ENCODE data around the gene GNLY.

The GNLY gene

GRCh38 chr2:85684806-85685205, 9.4 kb upstream of the GNLY start:
- no peak for DNase-seq (ENCODE audit: low spot score)

GRCh38 chr2:85690932-85691331, 3.2 kb upstream of the GNLY start:
- no peak for DNase-seq (ENCODE audit: low spot score)

DNA sequence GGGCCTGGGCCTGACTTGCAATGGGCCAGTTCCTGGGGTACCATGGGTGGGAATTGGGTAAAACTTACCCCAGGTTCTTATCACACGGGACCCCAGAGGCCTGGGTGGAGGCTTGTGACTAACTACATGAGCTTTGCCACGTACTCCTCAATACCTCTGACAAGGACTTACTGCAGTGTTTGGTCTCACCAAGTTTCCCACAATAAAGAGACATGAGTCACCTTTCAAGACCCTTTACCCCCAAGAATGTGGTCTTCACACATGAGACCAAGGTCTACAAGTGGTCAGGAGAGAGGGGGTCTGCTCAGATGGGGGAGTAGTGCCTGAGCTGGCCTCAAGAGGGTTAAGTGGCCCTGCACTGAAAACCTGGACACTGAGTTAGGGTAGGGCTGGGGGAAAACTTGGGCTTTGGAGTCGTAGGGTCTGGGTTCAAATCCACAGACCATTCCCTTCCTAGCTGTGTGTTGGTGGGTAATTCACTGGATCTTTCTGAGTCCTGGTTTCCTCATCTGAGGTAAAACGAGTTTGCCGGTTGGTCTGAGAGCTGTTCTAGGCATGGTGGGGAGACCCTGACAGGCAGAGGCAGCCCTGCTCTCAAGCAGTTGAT, 2.0 kb upstream of the GNLY start:
- DNase-seq (ENCODE audit: low spot score): no peak

DNA sequence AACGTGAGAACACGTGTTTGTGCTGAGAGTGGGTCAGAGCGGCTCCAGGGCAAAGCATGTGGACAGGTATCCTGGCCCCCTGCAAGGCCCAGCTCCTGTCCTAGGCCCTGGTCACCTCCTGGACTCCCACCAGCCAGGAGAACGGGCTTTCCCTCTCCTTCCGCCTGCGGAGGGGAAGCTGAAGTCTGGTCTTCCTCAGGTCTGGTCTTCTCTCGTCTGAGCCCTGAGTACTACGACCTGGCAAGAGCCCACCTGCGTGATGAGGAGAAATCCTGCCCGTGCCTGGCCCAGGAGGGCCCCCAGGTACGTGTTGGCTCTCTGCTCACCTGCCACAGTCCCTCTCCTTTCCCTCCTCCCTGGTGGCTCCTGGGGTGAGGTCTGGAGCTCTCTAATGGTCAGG, 963 bp downstream of the GNLY start:
- no peak for DNase-seq (ENCODE audit: low spot score)

- DNase-seq (ENCODE audit: low spot score): no peak
Measured at GRCh38 chr2:85695691-85696668, 1.8 kb downstream of the GNLY start.

DNA sequence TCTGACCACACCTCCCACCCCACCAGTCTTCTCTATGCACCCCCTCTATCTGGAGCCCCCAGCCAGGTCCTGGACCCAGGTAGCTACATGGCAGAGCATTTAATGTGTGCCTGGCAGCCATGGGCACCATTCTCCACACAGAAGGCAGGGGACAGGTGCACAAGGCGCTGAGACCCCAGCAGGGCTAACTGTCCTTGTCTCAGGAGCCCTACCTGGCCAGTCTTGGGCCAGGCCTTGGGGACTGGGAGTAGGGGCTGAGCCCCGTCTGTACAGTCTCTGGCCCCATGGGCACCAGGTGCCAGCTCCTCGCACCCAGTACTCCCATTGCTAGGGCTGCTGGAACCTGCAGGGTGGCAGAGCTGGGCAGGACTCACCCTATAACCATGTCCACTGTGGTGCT, 2.9 kb downstream of the GNLY start:
- no peak for DNase-seq (ENCODE audit: low spot score)

GRCh38 chr2:85697716-85698115, 3.6 kb downstream of the GNLY start:
- DNase-seq (ENCODE audit: low spot score): no peak

GRCh38 chr2:85698184-85698879, 4.2 kb downstream of the GNLY start:
- DNase-seq (ENCODE audit: low spot score): no peak

GRCh38 chr2:85698880-85699254, 4.7 kb downstream of the GNLY start:
- no peak for DNase-seq (ENCODE audit: low spot score)

DNA sequence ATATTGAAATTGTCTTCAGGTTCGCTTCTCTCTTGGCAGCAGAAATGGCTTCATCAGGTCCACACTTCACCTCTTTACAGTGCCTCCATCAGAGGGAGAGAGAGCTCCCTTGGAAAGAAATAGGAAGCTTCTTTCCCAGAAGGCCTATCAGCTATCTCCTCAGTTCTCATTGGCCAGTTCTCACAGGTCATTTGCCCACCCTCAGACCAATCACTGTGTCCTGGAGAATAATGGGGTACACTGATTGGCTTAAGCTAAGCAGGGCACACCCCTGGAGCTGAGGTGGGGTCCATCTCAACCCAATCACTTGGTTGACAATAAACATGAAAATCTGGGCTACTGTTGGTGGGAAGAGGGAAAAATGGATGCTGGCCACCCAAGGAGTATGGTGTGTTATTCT, 5.2 kb downstream of the GNLY start:
- no peak for DNase-seq (ENCODE audit: low spot score)

- DNase-seq (ENCODE audit: low spot score): peak; percentile 40
Measured at GRCh38 chr2:85702172-85702571, 8.0 kb downstream of the GNLY start.

- DNase-seq (ENCODE audit: low spot score): no peak
Measured at GRCh38 chr2:85702800-85703199, 8.6 kb downstream of the GNLY start.

DNA sequence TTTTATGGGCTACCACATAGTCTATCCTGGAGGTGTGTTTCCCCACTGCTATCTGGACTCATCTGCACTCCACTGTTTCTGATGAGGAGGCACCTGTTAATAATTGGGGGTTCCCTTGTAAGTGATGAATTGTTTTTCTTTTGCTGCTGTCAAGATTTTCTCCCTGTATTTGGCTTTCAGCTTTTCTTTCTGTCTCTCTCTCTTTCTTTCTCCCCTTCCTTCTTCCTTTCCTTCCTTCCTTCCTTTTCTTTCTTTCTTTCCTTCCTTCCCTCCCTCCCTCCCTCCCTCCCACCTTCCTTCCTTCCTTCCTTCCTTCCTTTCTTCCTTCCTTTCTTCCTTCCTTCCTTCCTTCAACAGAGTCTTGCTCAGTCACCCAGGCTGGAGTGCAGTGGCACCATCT, 9.2 kb downstream of the GNLY start:
- DNase-seq (ENCODE audit: low spot score): no peak

DNA sequence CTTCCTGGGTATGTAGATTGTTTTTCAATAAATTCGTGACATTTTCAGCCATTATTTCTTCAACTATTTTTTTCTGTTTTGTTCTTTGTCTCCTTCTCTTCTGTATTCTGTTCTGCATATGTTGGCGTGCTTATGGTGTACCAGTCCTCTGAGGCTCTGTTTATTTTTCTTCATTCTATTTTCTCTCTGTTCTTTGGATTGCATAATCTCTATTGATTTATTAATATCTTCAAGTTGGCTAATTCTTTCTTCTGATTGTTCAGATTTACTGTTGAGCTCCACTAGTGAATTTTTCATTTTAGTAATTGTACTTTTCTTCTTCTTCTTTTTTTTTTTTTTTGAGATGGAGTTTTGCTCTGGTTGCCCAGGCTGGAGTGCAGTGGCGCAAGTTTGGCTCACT, 9.9 kb downstream of the GNLY start:
- DNase-seq (ENCODE audit: low spot score): no peak

- no peak for DNase-seq (ENCODE audit: low spot score)
Measured at GRCh38 chr2:85704800-85705679, 10.9 kb downstream of the GNLY start.

GRCh38 chr2:85705680-85706039, 11.5 kb downstream of the GNLY start:
- peak; percentile 78 for DNase-seq (ENCODE audit: low spot score)

GRCh38 chr2:85706063-85706462, 11.9 kb downstream of the GNLY start:
- no peak for DNase-seq (ENCODE audit: low spot score)

DNA sequence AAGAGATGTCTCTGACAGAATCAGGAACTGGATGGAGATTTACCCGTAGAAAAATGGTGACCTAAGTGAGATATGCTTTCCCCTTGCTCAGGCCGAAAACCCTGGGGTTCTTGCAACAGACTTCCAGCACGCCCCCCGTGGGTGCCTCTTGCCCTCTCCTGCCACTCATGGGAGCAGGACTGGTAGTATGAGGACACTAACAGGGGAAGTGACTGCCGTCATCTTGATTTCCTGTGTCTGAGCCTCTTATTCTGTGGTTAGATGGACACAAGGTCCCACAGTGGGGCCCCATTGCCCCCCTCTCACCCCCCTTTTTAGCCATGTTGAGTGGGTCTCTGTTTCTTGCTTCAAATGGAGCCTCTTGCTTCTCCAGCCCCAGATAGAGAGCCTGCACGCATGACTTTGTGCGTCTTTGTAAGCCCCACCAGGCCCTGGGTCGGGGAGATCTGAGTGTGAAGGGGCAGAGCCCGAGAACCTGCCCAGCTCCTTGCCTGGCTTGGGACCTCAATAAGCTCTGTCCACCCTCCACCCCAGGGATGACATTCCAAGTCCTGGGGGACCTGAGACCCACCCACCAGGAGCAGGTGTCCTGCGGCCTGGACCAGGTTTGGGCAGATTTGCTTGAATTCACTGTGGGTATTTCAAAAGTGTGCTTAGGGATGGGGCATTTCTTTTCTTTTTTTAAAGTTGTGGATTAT, 12.6 kb downstream of the GNLY start:
- DNase-seq (ENCODE audit: low spot score): no peak

DNA sequence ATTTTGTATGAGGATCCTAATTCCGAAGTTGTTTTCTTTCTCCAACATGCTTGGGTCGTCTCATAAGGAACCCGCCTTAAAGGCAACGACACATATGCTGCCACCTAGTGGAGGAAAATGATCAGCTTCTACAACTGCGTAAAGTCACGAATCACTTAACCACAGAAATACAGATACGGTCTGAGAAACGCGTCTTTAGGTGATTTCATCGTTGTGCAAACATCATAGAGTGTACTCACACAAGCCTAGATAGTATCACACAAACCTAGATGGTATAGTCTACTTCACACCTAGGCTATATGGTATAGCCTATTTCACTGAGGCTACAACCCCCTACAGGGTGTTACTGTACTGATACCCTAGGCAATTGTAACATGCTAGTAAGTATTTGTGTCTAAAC, 13.1 kb downstream of the GNLY start:
- DNase-seq (ENCODE audit: low spot score): peak; percentile 78

- no peak for DNase-seq (ENCODE audit: low spot score)
Measured at GRCh38 chr2:85708641-85709040, 14.5 kb downstream of the GNLY start.

- DNase-seq (ENCODE audit: low spot score): no peak
Measured at GRCh38 chr2:85709401-85709811, 15.2 kb downstream of the GNLY start.

Measured in hepatic stellate cell (primary cell).